Endothelial cell of umbilical vein (primary cell): ENCODE results near the gene DCPS. TPM values are rescaled to one million over a fixed set of nuclear protein-coding genes. Genes with fewer than 3 reads are reported as not detected.
"Not testable (repeated sequence)": the region's sequence is repeated elsewhere in the genome, so short reads cannot be mapped to it uniquely, and the experiment has no call there.

Source experiments
- BruUV-seq: library from RNA; stranded (reverse); fragments of 400-500 nt; replicated peaks from 2 replicates; lab custom pipeline; 2021; lab: Mats Ljungman, UMichigan
- CTCF ChIA-PET: fragments of 300-600, 350-600 bp; sonication (Branson Sonifier 250); formaldehyde crosslinking; loops from one replicate; lab custom pipeline; 2021; ENCODE audit warnings: antibody characterized with exemption, inconsistent platforms; lab: Charles Lee
- POLR2A ChIA-PET: fragments of 300-600, 350-600 bp; sonication (Branson Sonifier 250); formaldehyde crosslinking; loops from one replicate; lab custom pipeline; 2021; ENCODE audit warnings: antibody characterized with exemption, inconsistent platforms; lab: Charles Lee
- DNase-seq: peaks from one replicate; pipeline ENCODE4 v3.0.0-alpha.2; 2011; ENCODE audit warnings: low read depth, low spot score
- FAIRE-seq: peaks from 2 replicates; lab custom pipeline; 2011; peaks lifted over from hg19 to GRCh38; lab: Jason Lieb, UNC
- H2AFZ ChIP-seq: 2 replicates; pipeline ENCODE4 v1.6.0; 2012; ENCODE audit warnings: low read depth, low read length, control low read depth, inconsistent platforms
- H3K27ac ChIP-seq: 2 replicates; pipeline ENCODE4 v1.5.1; 2011; ENCODE audit warnings: low read depth, mild to moderate bottlenecking, control low read depth, low read length, moderate library complexity; ENCODE audit not compliant: insufficient read depth
- H3K27me3 ChIP-seq, 2 experiments: 2 replicates each; pipeline versions ENCODE4 v1.6.0 to v1.6.1; 2011; ENCODE audit warnings: low read length in 2 of 2, mixed read lengths in 1 of 2; ENCODE audit not compliant: control insufficient read depth in 2 of 2, insufficient read depth in 2 of 2
- H3K36me3 ChIP-seq, 2 experiments: 2 replicates in 1 of 2; 3 replicates in 1 of 2; pipeline ENCODE4 v1.5.1; 2011; ENCODE audit warnings: low read length in 2 of 2, mild to moderate bottlenecking in 1 of 2, moderate library complexity in 1 of 2; ENCODE audit not compliant: control insufficient read depth in 2 of 2, insufficient read depth in 2 of 2; ENCODE audit errors: extremely low read depth in 1 of 2
- H3K4me1 ChIP-seq: 3 replicates; pipeline ENCODE4 v1.5.1; 2011; ENCODE audit warnings: mild to moderate bottlenecking, low read length; ENCODE audit not compliant: control insufficient read depth, insufficient read depth; ENCODE audit errors: extremely low read depth
- H3K4me2 ChIP-seq: 2 replicates; pipeline ENCODE4 v1.6.1; 2011; ENCODE audit warnings: low read length, control low read depth, mixed read lengths; ENCODE audit not compliant: insufficient read depth
- H3K4me3 ChIP-seq, 3 experiments: fragments of 200-600 bp in 1 of 3; sonication (generic), shearing (Covaris generic) in 1 of 3; replicated peaks in 1 of 3; 2 replicates each; pipeline ENCODE4 v1.5.1; 2011 to 2016; ENCODE audit warnings: control low read depth in 3 of 3, low read length in 3 of 3, mild to moderate bottlenecking in 2 of 3, inconsistent platforms in 1 of 3, low read depth in 1 of 3, moderate library complexity in 1 of 3; ENCODE audit not compliant: insufficient read depth in 1 of 3
- H3K79me2 ChIP-seq: 2 replicates; pipeline ENCODE4 v1.6.0; 2012; ENCODE audit warnings: low read length, inconsistent platforms; ENCODE audit not compliant: control insufficient read depth, insufficient read depth
- H3K9ac ChIP-seq: replicated peaks from 2 replicates; pipeline ENCODE3; 2011; ENCODE audit warnings: low read length, control low read depth; ENCODE audit not compliant: insufficient read depth; ENCODE audit errors: extremely low read depth
- H3K9me1 ChIP-seq: replicated peaks from 3 replicates; pipeline ENCODE4 v1.6.0; 2011; ENCODE audit warnings: mild to moderate bottlenecking, low read length; ENCODE audit not compliant: control insufficient read depth, insufficient read depth; ENCODE audit errors: extremely low read depth
- H3K9me3 ChIP-seq: replicated peaks from 2 replicates; pipeline ENCODE4 v1.5.1; 2012; ENCODE audit warnings: low read length, inconsistent platforms; ENCODE audit not compliant: control insufficient read depth, insufficient read depth
- H4K20me1 ChIP-seq: replicated peaks from 2 replicates; pipeline ENCODE3; 2011; ENCODE audit warnings: mild to moderate bottlenecking, low read length; ENCODE audit not compliant: control insufficient read depth, insufficient read depth; ENCODE audit errors: extremely low read depth
- EZH2 ChIP-seq: IDR thresholded peaks from 2 replicates; pipeline ENCODE4 v1.6.1; 2012; ENCODE audit warnings: borderline replicate concordance, low read depth, mild to moderate bottlenecking, moderate library complexity, low read length, inconsistent platforms; ENCODE audit not compliant: severe bottlenecking
- FOS ChIP-seq: IDR thresholded peaks from 2 replicates; pipeline ENCODE4 v1.6.1; 2011; ENCODE audit warnings: mild to moderate bottlenecking, low read length, moderate library complexity, borderline replicate concordance; ENCODE audit not compliant: insufficient read depth
- GATA2 ChIP-seq: IDR thresholded peaks from 2 replicates; pipeline ENCODE4 v1.7.0; 2011; ENCODE audit warnings: low read depth, mild to moderate bottlenecking, moderate library complexity, mixed read lengths, low read length; ENCODE audit not compliant: insufficient read length, insufficient read depth
- JUN ChIP-seq: IDR thresholded peaks from 2 replicates; pipeline ENCODE4 v1.6.1; 2011; ENCODE audit warnings: borderline replicate concordance, low read depth; ENCODE audit not compliant: insufficient read length, insufficient read depth
- POLR2A ChIP-seq: IDR thresholded peaks from 2 replicates; pipeline ENCODE4 v1.6.1; 2012; ENCODE audit warnings: low read depth, mild to moderate bottlenecking, control low read depth, low read length
- dilution Hi-C: fragments of 300-500 bp; cut with MboI; formaldehyde crosslinking; loops from one replicate; pipeline ENCODE4 v1.15.0; 2019; ENCODE audit warnings: low sequenced_read_pairs; ENCODE audit not compliant: extremely low pct_ligation_motif_present
- intact Hi-C: fragments of 100-400 bp; cut with micrococcal nuclease; formaldehyde crosslinking; loops from one replicate; pipeline ENCODE4 v1.10.0; 2022
- polyA plus RNA-seq, 4 experiments: library from polyadenylated mRNA; depleted of rRNA in 3 of 4; stranded (reverse) in 3 of 4; unstranded in 1 of 4; fragments of >200 nt; gene quantifications; 2 replicates each; pipeline versions ENCODE4 v1.2.1 to v1.2.3, GENCODE V29; 2011 to 2012; ENCODE audit warnings: missing spikeins in 1 of 4
- total RNA-seq: library from RNA; stranded (reverse); gene quantifications from 2 replicates; pipeline ENCODE4 v1.2.3, GENCODE V29; 2021

Gene DCPS
- total and polyA plus RNA-seq, 2 donors (not counting 3 experiments of a cell fraction or from before 2014, with no cell fraction given): 19.6 to 36.0 TPM

DNA sequence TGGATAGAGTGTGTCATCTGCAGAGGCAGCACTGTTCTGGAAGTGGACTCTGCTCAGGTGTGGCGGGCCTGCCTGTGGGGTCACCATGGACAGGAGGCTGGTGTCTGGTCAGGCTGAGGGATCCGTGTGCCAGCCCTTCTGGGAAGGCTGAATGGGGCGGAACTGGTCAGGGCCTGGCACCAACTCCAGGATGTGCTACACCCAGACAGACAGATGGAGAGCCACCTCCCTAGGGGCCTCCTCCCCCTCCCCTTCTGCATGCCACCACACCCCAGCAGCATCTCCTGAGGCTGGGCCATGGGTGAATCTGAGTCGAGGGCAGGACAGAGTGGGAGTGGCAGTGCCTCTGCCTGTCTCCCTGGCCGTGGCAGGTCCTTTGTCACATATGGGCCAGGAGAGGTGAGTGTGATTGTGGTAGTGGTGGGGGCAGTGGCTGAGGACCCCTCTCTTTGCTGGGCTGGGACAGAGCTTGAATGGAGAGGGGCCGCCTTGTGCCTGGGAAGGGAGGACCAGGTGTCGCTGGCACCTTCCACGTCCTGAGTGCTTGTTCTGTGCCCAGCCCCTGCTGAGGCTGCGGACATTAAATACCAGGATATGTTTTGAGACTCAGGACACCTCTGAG lies 80.7 kb downstream of the DCPS start:
- no peak for DNase-seq
- H3K4me2 ChIP-seq: no peak overlapping the region
- POLR2A ChIA-PET: no interaction called here
- no peaks in the 10 kb centered on the region for H3K27me3 ChIP-seq
- no peaks in the 10 kb centered on the region for H3K9me3 ChIP-seq
- H3K79me2 ChIP-seq: no peaks in the 10 kb centered on the region
- TF ChIP-seq FOS: no peak
- TF ChIP-seq EZH2: no peak
- no peak for TF ChIP-seq POLR2A
- TF ChIP-seq JUN: no peak
- TF ChIP-seq GATA2: no peak
- no peak overlapping the region for H2AFZ ChIP-seq
- H3K4me3 ChIP-seq: no peak overlapping the region
- H3K4me1 ChIP-seq: no peaks in the 10 kb centered on the region
- H3K9ac ChIP-seq: no peak overlapping the region
- no TSS peak for BruUV-seq
- dilution Hi-C loops: no loop called here
- CTCF ChIA-PET: no interaction called here
- no peak overlapping the region for H3K27ac ChIP-seq
- H4K20me1 ChIP-seq: no peaks in the 10 kb centered on the region
- H3K36me3 ChIP-seq: no peaks in the 10 kb centered on the region
- no peaks in the 10 kb centered on the region for H3K9me1 ChIP-seq
- intact Hi-C loops: no loop called here
- FAIRE-seq: no peak

DNA sequence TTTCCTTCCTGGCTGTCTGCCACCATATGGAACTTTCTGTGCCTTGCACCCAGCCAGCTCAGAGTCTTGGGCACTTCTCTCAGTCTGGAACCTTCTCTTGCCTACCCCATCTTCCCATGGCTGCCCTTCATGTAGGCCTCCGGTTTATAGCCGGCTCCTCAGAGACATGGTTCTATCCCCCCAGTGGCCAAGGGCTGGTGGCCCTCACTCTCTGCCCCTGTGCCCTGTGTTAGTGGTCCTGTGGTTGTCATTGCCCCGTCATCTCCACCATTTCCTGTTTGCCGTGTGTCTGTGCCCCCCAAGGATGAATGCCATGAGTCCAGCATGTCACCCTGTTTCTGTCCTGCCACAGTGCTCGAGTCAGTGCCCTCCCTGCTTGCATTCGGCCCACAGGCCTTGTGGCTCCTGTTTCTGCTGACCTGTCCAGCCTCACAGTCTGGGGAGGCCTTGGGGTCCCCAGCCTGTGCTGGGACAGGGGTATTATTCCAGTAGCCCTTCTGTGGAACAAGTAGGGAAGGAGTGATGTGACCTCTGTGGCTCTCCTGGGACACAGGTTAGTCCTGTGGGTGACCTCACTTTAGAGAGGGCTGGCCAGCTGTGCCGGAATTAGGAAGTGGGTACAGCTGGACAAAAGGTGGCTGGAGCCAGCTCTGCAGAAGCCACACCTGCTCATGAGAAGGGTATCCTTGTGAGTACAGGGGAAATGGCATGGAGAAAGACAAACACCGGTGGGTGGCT lies 82.3 kb downstream of the DCPS start:
- BruUV-seq: no TSS peak
- no peak overlapping the region for H3K27ac ChIP-seq
- intact Hi-C loops (no loop called here), dilution Hi-C loops (no loop called here)
- no peaks in the 10 kb centered on the region for H3K79me2 ChIP-seq
- no peak overlapping the region for H2AFZ ChIP-seq
- POLR2A ChIA-PET: no interaction called here
- no peaks in the 10 kb centered on the region for H4K20me1 ChIP-seq
- no peak for DNase-seq
- no peaks in the 10 kb centered on the region for H3K9me3 ChIP-seq
- no peaks in the 10 kb centered on the region for H3K9me1 ChIP-seq
- H3K9ac ChIP-seq: no peak overlapping the region
- H3K36me3 ChIP-seq: no peaks in the 10 kb centered on the region
- H3K27me3 ChIP-seq: no peaks in the 10 kb centered on the region
- no peak for TF ChIP-seq GATA2
- no peak for TF ChIP-seq FOS
- no peak overlapping the region for H3K4me3 ChIP-seq
- CTCF ChIA-PET: interaction anchor here (0.7 to 0.9 kb wide), 2 partner anchors 75 to 95 kb away, joined by 3 read pairs; no protein-coding TSS in a partner anchor
- H3K4me1 ChIP-seq: no peaks in the 10 kb centered on the region
- no peak overlapping the region for H3K4me2 ChIP-seq
- no peak for FAIRE-seq

DNA sequence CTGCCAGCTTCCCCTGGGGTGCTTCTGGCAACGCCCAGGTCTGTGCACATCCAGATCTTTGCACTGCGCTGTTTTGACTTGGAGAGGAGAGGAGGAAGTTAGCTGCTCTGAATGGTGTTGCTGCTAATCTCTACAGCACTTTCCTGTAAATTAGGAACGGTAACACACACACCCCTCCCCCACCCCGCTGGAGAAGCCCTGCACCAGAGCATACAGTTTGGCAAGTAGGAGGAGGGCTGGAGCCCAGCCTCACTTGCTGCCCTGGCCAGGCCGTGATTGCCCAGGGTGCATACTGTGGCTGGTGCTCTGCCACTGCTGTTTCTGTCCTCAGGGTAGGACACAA lies 82.8 kb downstream of the DCPS start:
- H3K79me2 ChIP-seq, H3K9me3 ChIP-seq, H3K36me3 ChIP-seq, H3K27me3 ChIP-seq, H4K20me1 ChIP-seq, H3K4me3 ChIP-seq, H3K9ac ChIP-seq, BruUV-seq, H2AFZ ChIP-seq, H3K27ac ChIP-seq, H3K9me1 ChIP-seq, dilution Hi-C loops, intact Hi-C loops, POLR2A ChIA-PET, DNase-seq, FAIRE-seq, H3K4me1 ChIP-seq, H3K4me2 ChIP-seq: not testable (repeated sequence)
- CTCF ChIA-PET: interaction anchor here (1.2 kb wide), 1 partner anchor 77 kb away, joined by 4 read pairs; no protein-coding TSS in a partner anchor
